HCT116 (cell line): ENCODE data around the gene DOK6. TPM values are rescaled to one million over a fixed set of nuclear protein-coding genes. Genes with fewer than 3 reads are reported as not detected.

Source experiments
- ATAC-seq: fragments of 200-7000 bp; cut with Tn5 transposase; 2 replicates; pipeline ENCODE4 v1.9.1; 2020; ENCODE audit warnings: mild to moderate bottlenecking, moderate library complexity
- BruUV-seq: library from RNA; stranded (reverse); fragments of 400-500 nt; replicated peaks from 2 replicates; lab custom pipeline; 2021; lab: Mats Ljungman, UMichigan
- CTCF ChIA-PET: fragments of 300-600 bp; sonication (Branson Sonifier 250); formaldehyde crosslinking; loops from one replicate; lab custom pipeline; 2021; ENCODE audit warnings: antibody characterized with exemption; lab: Charles Lee
- POLR2A ChIA-PET: fragments of 300-600, 350-600 bp; sonication (Branson Sonifier 250); formaldehyde crosslinking; loops from one replicate; lab custom pipeline; 2021; ENCODE audit warnings: antibody characterized with exemption; lab: Charles Lee
- RAD21 ChIA-PET, 2 experiments: fragments of 300-600 bp; sonication (Branson Sonifier 250); formaldehyde crosslinking; loops; one replicate each; lab custom pipeline; 2023; ENCODE audit warnings: low total read pairs in 2 of 2; ENCODE audit not compliant: uncharacterized antibody in 2 of 2, unreplicated experiment in 2 of 2, low non-redundant PET in 1 of 2; lab: Charles Lee
- DNase-seq: peaks from one replicate; pipeline ENCODE4 v3.0.0-alpha.2; 2010; ENCODE audit warnings: low read depth, low spot score
- H2AFZ ChIP-seq: fragments of 200-600 bp; shearing (Covaris generic), sonication (generic); 2 replicates; pipeline ENCODE4 v1.6.1; 2017; ENCODE audit warnings: low read depth, mixed run types, mixed read lengths, antibody characterized with exemption, low read length; ENCODE audit not compliant: poor library complexity, severe bottlenecking
- H3K27ac ChIP-seq: 2 replicates; pipeline ENCODE4 v1.5.1; 2012; ENCODE audit warnings: low read depth, low read length
- H3K27me3 ChIP-seq: fragments of 200-600 bp; sonication (generic); 2 replicates; pipeline ENCODE4 v1.6.1; 2016; ENCODE audit warnings: mixed run types, low read length, mixed read lengths; ENCODE audit not compliant: insufficient read depth
- H3K36me3 ChIP-seq, 2 experiments: fragments of 200-500 bp in 1 of 2; fragments of 200-600 bp in 1 of 2; sonication (Bioruptor generic) in 1 of 2; sonication (generic) in 1 of 2; 2 replicates each; pipeline versions ENCODE4 v1.5.1 to v1.6.1; 2014 to 2016; ENCODE audit warnings: low read length in 2 of 2, inconsistent platforms in 1 of 2, mixed read lengths in 1 of 2, mixed run types in 1 of 2; ENCODE audit not compliant: insufficient read depth in 2 of 2, control insufficient read depth in 1 of 2
- H3K4me1 ChIP-seq, 2 experiments: fragments of 200-600 bp in 1 of 2; sonication (generic) in 1 of 2; 2 replicates each; pipeline versions ENCODE4 v1.5.1 to v1.6.1; 2012 to 2017; ENCODE audit warnings: low read length in 2 of 2, inconsistent platforms in 1 of 2, mild to moderate bottlenecking in 1 of 2, mixed read lengths in 1 of 2, mixed run types in 1 of 2, moderate library complexity in 1 of 2; ENCODE audit not compliant: insufficient read depth in 2 of 2, control insufficient read depth in 1 of 2
- H3K4me2 ChIP-seq: fragments of 200-600 bp; sonication (generic); 2 replicates; pipeline ENCODE4 v1.6.1; 2017; ENCODE audit warnings: mixed run types, low read length, mixed read lengths
- H3K4me3 ChIP-seq, 2 experiments: fragments of 200-600 bp in 1 of 2; sonication (generic) in 1 of 2; replicated peaks in 1 of 2; 2 replicates each; pipeline ENCODE4 v1.5.1; 2011 to 2016; ENCODE audit warnings: low read length in 2 of 2, control low read depth in 1 of 2, low read depth in 1 of 2, mild to moderate bottlenecking in 1 of 2, mixed read lengths in 1 of 2, mixed run types in 1 of 2
- H3K79me2 ChIP-seq: fragments of 200-600 bp; sonication (generic); 2 replicates; pipeline ENCODE4 v1.6.1; 2017; ENCODE audit warnings: mild to moderate bottlenecking, mixed run types, low read length, moderate library complexity, mixed read lengths; ENCODE audit not compliant: insufficient read depth
- H3K9ac ChIP-seq: fragments of 200-600 bp; sonication (generic); 2 replicates; pipeline ENCODE4 v1.6.1; 2016; ENCODE audit warnings: low read length, mixed read lengths
- H3K9me2 ChIP-seq: fragments of 200-600 bp; sonication (generic), shearing (Covaris generic); 2 replicates; pipeline ENCODE4 v1.6.1; 2017; ENCODE audit warnings: mixed run types, mild to moderate bottlenecking, moderate library complexity; ENCODE audit not compliant: insufficient read depth
- H3K9me3 ChIP-seq, 2 experiments: fragments of 200-500 bp in 1 of 2; fragments of 200-600 bp in 1 of 2; sonication (Bioruptor generic) in 1 of 2; sonication (generic) in 1 of 2; 2 replicates each; pipeline ENCODE4 v1.6.1; 2014 to 2017; ENCODE audit warnings: low read length in 2 of 2, mixed read lengths in 2 of 2, inconsistent platforms in 1 of 2, low read depth in 1 of 2, mild to moderate bottlenecking in 1 of 2, mixed run types in 1 of 2, moderate library complexity in 1 of 2; ENCODE audit not compliant: control insufficient read depth in 1 of 2, insufficient read depth in 1 of 2
- H4K20me1 ChIP-seq: fragments of 200-600 bp; sonication (generic), shearing (Covaris generic); 2 replicates; pipeline ENCODE4 v1.6.1; 2017; ENCODE audit warnings: mixed run types, mild to moderate bottlenecking, moderate library complexity; ENCODE audit not compliant: insufficient read depth
- CBX3 ChIP-seq: IDR thresholded peaks from 2 replicates; pipeline ENCODE4 v1.6.1; 2012; ENCODE audit warnings: low read depth
- ELF1 ChIP-seq: IDR thresholded peaks from 2 replicates; pipeline ENCODE4 v1.6.1; 2012; ENCODE audit warnings: low read depth, borderline replicate concordance
- EZH2 ChIP-seq: fragments of 200-600 bp; sonication (generic); IDR thresholded peaks from 2 replicates; pipeline ENCODE4 v1.6.1; 2017; ENCODE audit warnings: antibody characterized with exemption, mixed run types
- EZH2phosphoT487 ChIP-seq: fragments of 200-600 bp; IDR thresholded peaks from 2 replicates; pipeline ENCODE4 v1.6.1; 2018; ENCODE audit warnings: antibody characterized with exemption, borderline replicate concordance
- FOSL1 ChIP-seq: IDR thresholded peaks from 2 replicates; pipeline ENCODE4 v1.6.1; 2012; ENCODE audit warnings: low read depth
- POLR2A ChIP-seq: IDR thresholded peaks from 2 replicates; pipeline ENCODE4 v1.7.0; 2011; ENCODE audit warnings: borderline replicate concordance; ENCODE audit not compliant: insufficient read depth, insufficient read length; ENCODE audit errors: extremely low read depth
- POLR2AphosphoS5 ChIP-seq: IDR thresholded peaks from 2 replicates; pipeline ENCODE4 v1.6.1; 2011; ENCODE audit warnings: mild to moderate bottlenecking, low read depth, low read length, moderate library complexity
- SIN3A ChIP-seq: IDR thresholded peaks from 2 replicates; pipeline ENCODE4 v1.6.1; 2012; ENCODE audit warnings: low read depth
- ZFX ChIP-seq: fragments of 450-650 bp; IDR thresholded peaks from 2 replicates; pipeline ENCODE4 v1.6.1; 2017
- ZNF274 ChIP-seq: fragments of 200-500 bp; sonication (Bioruptor generic); IDR thresholded peaks from 2 replicates; pipeline ENCODE4 v1.6.1; 2014; ENCODE audit warnings: mild to moderate bottlenecking, low read depth, low read length, inconsistent platforms
- intact Hi-C: fragments of 100-400 bp; cut with micrococcal nuclease; formaldehyde crosslinking; loops from 2 replicates; pipeline ENCODE4 v1.10.0; 2022
- total RNA-seq: library from RNA; stranded (reverse); gene quantifications from one replicate; pipeline ENCODE4 v1.2.1, GENCODE V29; 2021; ENCODE audit not compliant: unreplicated experiment
- TF ChIP-seq, protein P1 (sequence below): IDR thresholded peaks from 2 replicates; pipeline ENCODE4 v1.6.1; 2012; ENCODE audit warnings: low read depth
- TF ChIP-seq, protein P2 (sequence below): IDR thresholded peaks from 2 replicates; pipeline ENCODE4 v1.6.1; 2012
- TF ChIP-seq, protein P3 (sequence below), 3 experiments: fragments of 200-600 bp in 1 of 3; sonication (generic) in 1 of 3; IDR thresholded peaks in 2 of 3; conservative IDR thresholded peaks in 1 of 3; 2 replicates each; pipeline ENCODE4 v1.5.1; 2012 to 2017; ENCODE audit warnings: low read depth in 2 of 3, low read length in 2 of 3, antibody characterized with exemption in 1 of 3, borderline replicate concordance in 1 of 3, control low read depth in 1 of 3, mild to moderate bottlenecking in 1 of 3, mixed read lengths in 1 of 3, mixed run types in 1 of 3, moderate library complexity in 1 of 3; ENCODE audit not compliant: insufficient read depth in 1 of 3
- TF ChIP-seq, protein P4 (sequence below): IDR thresholded peaks from 2 replicates; pipeline ENCODE4 v1.6.1; 2011; ENCODE audit warnings: mild to moderate bottlenecking, low read length, moderate library complexity; ENCODE audit not compliant: insufficient replicate concordance; ENCODE audit errors: extremely low read depth
- TF ChIP-seq, protein P5 (sequence below): IDR thresholded peaks from 2 replicates; pipeline ENCODE4 v1.6.1; 2012

Gene DOK6
- total RNA-seq, 1 experiment from 2014 or later, result not detected

DNA sequence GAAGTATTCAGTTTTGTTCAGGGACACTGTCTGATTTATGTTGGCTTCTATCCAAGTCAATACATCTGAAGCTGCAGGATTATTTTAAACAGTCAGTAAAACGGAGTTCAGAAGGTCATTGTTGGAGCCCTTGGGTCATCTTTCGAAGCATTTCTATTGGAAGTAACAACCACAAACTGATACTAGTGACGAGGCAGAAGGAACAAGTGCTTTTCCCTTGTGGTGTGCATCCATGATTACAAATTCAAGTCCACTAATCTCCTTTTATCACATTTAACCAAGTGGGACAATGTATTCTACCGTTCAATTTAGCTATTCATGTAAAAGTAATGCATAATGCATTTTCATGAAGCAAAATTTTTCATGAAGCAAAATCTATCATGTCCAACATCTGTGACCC is 470.0 kb downstream of the DOK6 start:
- H3K36me3 ChIP-seq, result no peaks in the 10 kb centered on the region
- H3K9me2 ChIP-seq, result no peaks in the 10 kb centered on the region
- H3K9me3 ChIP-seq, result no peaks in the 10 kb centered on the region
- no peak for ATAC-seq
- ChIA-PET CTCF (no interaction called here), RAD21 (no interaction called here), POLR2A (no interaction called here)
- DNase-seq, result no peak
- no peaks in the 10 kb centered on the region for H3K79me2 ChIP-seq
- H3K4me3 ChIP-seq, result no peak overlapping the region
- TF ChIP-seq POLR2A (no peak), ZFX (no peak), ELF1 (no peak), CBX3 (no peak), EZH2phosphoT487 (no peak), ZNF274 (no peak), EZH2 (no peak), SIN3A (no peak), FOSL1 (no peak), POLR2AphosphoS5 (no peak)
- TF ChIP-seq, protein P1, sequence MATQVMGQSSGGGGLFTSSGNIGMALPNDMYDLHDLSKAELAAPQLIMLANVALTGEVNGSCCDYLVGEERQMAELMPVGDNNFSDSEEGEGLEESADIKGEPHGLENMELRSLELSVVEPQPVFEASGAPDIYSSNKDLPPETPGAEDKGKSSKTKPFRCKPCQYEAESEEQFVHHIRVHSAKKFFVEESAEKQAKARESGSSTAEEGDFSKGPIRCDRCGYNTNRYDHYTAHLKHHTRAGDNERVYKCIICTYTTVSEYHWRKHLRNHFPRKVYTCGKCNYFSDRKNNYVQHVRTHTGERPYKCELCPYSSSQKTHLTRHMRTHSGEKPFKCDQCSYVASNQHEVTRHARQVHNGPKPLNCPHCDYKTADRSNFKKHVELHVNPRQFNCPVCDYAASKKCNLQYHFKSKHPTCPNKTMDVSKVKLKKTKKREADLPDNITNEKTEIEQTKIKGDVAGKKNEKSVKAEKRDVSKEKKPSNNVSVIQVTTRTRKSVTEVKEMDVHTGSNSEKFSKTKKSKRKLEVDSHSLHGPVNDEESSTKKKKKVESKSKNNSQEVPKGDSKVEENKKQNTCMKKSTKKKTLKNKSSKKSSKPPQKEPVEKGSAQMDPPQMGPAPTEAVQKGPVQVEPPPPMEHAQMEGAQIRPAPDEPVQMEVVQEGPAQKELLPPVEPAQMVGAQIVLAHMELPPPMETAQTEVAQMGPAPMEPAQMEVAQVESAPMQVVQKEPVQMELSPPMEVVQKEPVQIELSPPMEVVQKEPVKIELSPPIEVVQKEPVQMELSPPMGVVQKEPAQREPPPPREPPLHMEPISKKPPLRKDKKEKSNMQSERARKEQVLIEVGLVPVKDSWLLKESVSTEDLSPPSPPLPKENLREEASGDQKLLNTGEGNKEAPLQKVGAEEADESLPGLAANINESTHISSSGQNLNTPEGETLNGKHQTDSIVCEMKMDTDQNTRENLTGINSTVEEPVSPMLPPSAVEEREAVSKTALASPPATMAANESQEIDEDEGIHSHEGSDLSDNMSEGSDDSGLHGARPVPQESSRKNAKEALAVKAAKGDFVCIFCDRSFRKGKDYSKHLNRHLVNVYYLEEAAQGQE, result no peak
- TF ChIP-seq, protein P2, sequence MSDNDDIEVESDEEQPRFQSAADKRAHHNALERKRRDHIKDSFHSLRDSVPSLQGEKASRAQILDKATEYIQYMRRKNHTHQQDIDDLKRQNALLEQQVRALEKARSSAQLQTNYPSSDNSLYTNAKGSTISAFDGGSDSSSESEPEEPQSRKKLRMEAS, result no peak
- TF ChIP-seq, protein P3, sequence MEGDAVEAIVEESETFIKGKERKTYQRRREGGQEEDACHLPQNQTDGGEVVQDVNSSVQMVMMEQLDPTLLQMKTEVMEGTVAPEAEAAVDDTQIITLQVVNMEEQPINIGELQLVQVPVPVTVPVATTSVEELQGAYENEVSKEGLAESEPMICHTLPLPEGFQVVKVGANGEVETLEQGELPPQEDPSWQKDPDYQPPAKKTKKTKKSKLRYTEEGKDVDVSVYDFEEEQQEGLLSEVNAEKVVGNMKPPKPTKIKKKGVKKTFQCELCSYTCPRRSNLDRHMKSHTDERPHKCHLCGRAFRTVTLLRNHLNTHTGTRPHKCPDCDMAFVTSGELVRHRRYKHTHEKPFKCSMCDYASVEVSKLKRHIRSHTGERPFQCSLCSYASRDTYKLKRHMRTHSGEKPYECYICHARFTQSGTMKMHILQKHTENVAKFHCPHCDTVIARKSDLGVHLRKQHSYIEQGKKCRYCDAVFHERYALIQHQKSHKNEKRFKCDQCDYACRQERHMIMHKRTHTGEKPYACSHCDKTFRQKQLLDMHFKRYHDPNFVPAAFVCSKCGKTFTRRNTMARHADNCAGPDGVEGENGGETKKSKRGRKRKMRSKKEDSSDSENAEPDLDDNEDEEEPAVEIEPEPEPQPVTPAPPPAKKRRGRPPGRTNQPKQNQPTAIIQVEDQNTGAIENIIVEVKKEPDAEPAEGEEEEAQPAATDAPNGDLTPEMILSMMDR (IDR thresholded peaks at IDR 0.05 in 2 of 3, conservative IDR thresholded peaks at IDR 0.05 in 1 of 3; ENCODE audit: borderline replicate concordance in 1 of 3, insufficient read depth in 1 of 3, low read depth in 2 of 3, low read length in 2 of 3), result no peak
- TF ChIP-seq, protein P4, sequence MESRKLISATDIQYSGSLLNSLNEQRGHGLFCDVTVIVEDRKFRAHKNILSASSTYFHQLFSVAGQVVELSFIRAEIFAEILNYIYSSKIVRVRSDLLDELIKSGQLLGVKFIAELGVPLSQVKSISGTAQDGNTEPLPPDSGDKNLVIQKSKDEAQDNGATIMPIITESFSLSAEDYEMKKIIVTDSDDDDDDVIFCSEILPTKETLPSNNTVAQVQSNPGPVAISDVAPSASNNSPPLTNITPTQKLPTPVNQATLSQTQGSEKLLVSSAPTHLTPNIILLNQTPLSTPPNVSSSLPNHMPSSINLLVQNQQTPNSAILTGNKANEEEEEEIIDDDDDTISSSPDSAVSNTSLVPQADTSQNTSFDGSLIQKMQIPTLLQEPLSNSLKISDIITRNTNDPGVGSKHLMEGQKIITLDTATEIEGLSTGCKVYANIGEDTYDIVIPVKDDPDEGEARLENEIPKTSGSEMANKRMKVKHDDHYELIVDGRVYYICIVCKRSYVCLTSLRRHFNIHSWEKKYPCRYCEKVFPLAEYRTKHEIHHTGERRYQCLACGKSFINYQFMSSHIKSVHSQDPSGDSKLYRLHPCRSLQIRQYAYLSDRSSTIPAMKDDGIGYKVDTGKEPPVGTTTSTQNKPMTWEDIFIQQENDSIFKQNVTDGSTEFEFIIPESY, result no peak
- TF ChIP-seq, protein P5, sequence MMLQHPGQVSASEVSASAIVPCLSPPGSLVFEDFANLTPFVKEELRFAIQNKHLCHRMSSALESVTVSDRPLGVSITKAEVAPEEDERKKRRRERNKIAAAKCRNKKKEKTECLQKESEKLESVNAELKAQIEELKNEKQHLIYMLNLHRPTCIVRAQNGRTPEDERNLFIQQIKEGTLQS, result no peak
- no peaks in the 10 kb centered on the region for H3K4me1 ChIP-seq
- H3K27me3 ChIP-seq, result no peaks in the 10 kb centered on the region
- no peak overlapping the region for H2AFZ ChIP-seq
- H3K27ac ChIP-seq, result no peak overlapping the region
- no peak overlapping the region for H3K9ac ChIP-seq
- H3K4me2 ChIP-seq, result no peak overlapping the region
- intact Hi-C loops, result no loop called here
- no peaks in the 10 kb centered on the region for H4K20me1 ChIP-seq
- BruUV-seq, result no TSS peak
